ENCODE measurements around the gene ARFGAP1.
"Not testable (repeated sequence)": the region's sequence is repeated elsewhere in the genome, so short reads cannot be mapped to it uniquely, and the experiment has no call there.

Gene ARFGAP1

GRCh38 chr20:63241272-63241671 lies 31.3 kb upstream of the ARFGAP1 start:
- DNase-seq: no peak

- no peak for DNase-seq
These were observed 29.9 kb upstream of the ARFGAP1 start for GRCh38 chr20:63242736-63243135.

GRCh38 chr20:63243604-63244247 lies 28.9 kb upstream of the ARFGAP1 start:
- no peak for DNase-seq

GRCh38 chr20:63244468-63244867 lies 28.1 kb upstream of the ARFGAP1 start:
- DNase-seq: no peak

GRCh38 chr20:63246490-63247288 lies 25.9 kb upstream of the ARFGAP1 start:
- DNase-seq: no peak

- no peak for DNase-seq
These were observed 24.9 kb upstream of the ARFGAP1 start for GRCh38 chr20:63247671-63248228.

GRCh38 chr20:63248835-63249591 lies 23.6 kb upstream of the ARFGAP1 start:
- DNase-seq: no peak

GRCh38 chr20:63249891-63250290 lies 22.7 kb upstream of the ARFGAP1 start:
- no peak for DNase-seq

GRCh38 chr20:63251350-63251749 lies 21.3 kb upstream of the ARFGAP1 start:
- DNase-seq: not testable (repeated sequence)

GRCh38 chr20:63252284-63252711 lies 20.3 kb upstream of the ARFGAP1 start:
- no peak for DNase-seq

GRCh38 chr20:63253065-63253437 lies 19.6 kb upstream of the ARFGAP1 start:
- no peak for DNase-seq

- no peak for DNase-seq
These were observed 19.0 kb upstream of the ARFGAP1 start for GRCh38 chr20:63253438-63254231.

- DNase-seq: no peak
These were observed 18.4 kb upstream of the ARFGAP1 start, which contains the start of gene NKAIN4 for GRCh38 chr20:63254232-63254605. Gene NKAIN4 (minus strand): TSS chr20:63254463. CDS start chr20:63254450, 13 bp downstream.

GRCh38 chr20:63254606-63255384 lies 17.8 kb upstream of the ARFGAP1 start:
- DNase-seq: no peak

- no peak for DNase-seq
These were observed 16.5 kb upstream of the ARFGAP1 start for GRCh38 chr20:63255931-63256704.

- DNase-seq: no peak
These were observed 15.7 kb upstream of the ARFGAP1 start for GRCh38 chr20:63256954-63257353.

- DNase-seq: no peak
These were observed 15.0 kb upstream of the ARFGAP1 start for GRCh38 chr20:63257629-63258028.

GRCh38 chr20:63258781-63259180 lies 13.8 kb upstream of the ARFGAP1 start:
- DNase-seq: no peak

GRCh38 chr20:63259734-63260460 lies 12.7 kb upstream of the ARFGAP1 start:
- no peak for DNase-seq

GRCh38 chr20:63260521-63260920 lies 12.1 kb upstream of the ARFGAP1 start:
- DNase-seq: no peak
